GM12878 (cell line): ENCODE data around the gene GCNT4. TPM values are rescaled to one million over a fixed set of nuclear protein-coding genes. Genes with fewer than 3 reads are reported as not detected.

Experiments used
- ATAC-seq: fragments of 200-7000 bp; cut with Tn5 transposase; 3 replicates; pipeline ENCODE4 v1.9.1; 2020; ENCODE audit warnings: mild to moderate bottlenecking, moderate library complexity
- BruUV-seq: library from RNA; stranded (reverse); fragments of 400-500 nt; replicated peaks from 2 replicates; lab custom pipeline; 2021; lab: Mats Ljungman, UMichigan
- CTCF ChIA-PET: fragments of 300-600 bp; sonication (Branson Sonifier 250); formaldehyde crosslinking; extraction: SDS; loops from one replicate; lab custom pipeline; 2021; ENCODE audit warnings: inconsistent platforms; lab: Yijun Ruan, JAX
- POLR2A ChIA-PET: fragments of 350-600 bp; formaldehyde crosslinking; extraction: SDS; loops from one replicate; lab custom pipeline; 2021; ENCODE audit warnings: inconsistent platforms; lab: Charles Lee
- RAD21 ChIA-PET: fragments of 300-600 bp; sonication (Branson Sonifier 250); formaldehyde crosslinking; loops from one replicate; lab custom pipeline; 2023; ENCODE audit warnings: antibody characterized with exemption; ENCODE audit not compliant: unreplicated experiment; lab: Charles Lee
- SMC1A ChIA-PET: fragments of 300-600 bp; sonication (Branson Sonifier 250); formaldehyde crosslinking; loops from one replicate; lab custom pipeline; 2023; ENCODE audit not compliant: unreplicated experiment, uncharacterized antibody; lab: Charles Lee
- DNase-seq: peaks from one replicate; pipeline ENCODE4 v3.0.0-alpha.2; 2011; ENCODE audit warnings: low read depth, low spot score
- FAIRE-seq: peaks from 3 replicates; lab custom pipeline; 2011; peaks lifted over from hg19 to GRCh38; lab: Jason Lieb, UNC
- H2AFZ ChIP-seq: 2 replicates; pipeline ENCODE4 v1.6.0; 2011; ENCODE audit warnings: low read depth, low read length, control low read depth; ENCODE audit not compliant: control insufficient read depth
- H3K27ac ChIP-seq: 2 replicates; pipeline ENCODE4 v1.5.1; 2011; ENCODE audit warnings: control low read depth; ENCODE audit not compliant: control insufficient read depth, insufficient read depth
- H3K27me3 ChIP-seq, 2 experiments: replicated peaks in 1 of 2; 2 replicates each; pipeline versions ENCODE4 v1.6.0 to v1.6.1; 2011; ENCODE audit warnings: low read length in 1 of 2; ENCODE audit not compliant: control insufficient read depth in 2 of 2, insufficient read depth in 2 of 2
- H3K36me3 ChIP-seq, 2 experiments: 2 replicates each; pipeline ENCODE4 v1.5.1; 2011; ENCODE audit warnings: low read length in 1 of 2; ENCODE audit not compliant: control insufficient read depth in 2 of 2, insufficient read depth in 2 of 2
- H3K4me1 ChIP-seq: 2 replicates; pipeline ENCODE4 v1.6.1; 2011; ENCODE audit warnings: mild to moderate bottlenecking, low read length, moderate library complexity, mixed read lengths; ENCODE audit not compliant: control insufficient read depth, insufficient read depth
- H3K4me2 ChIP-seq: 2 replicates; pipeline ENCODE4 v1.6.0; 2011; ENCODE audit warnings: control low read depth; ENCODE audit not compliant: control insufficient read depth, insufficient read depth
- H3K4me3 ChIP-seq: fragments of 200-600 bp; sonication (generic); 2 replicates; pipeline ENCODE4 v1.5.1; 2016
- H3K79me2 ChIP-seq: 2 replicates; pipeline ENCODE4 v1.6.0; 2011; ENCODE audit warnings: low read length; ENCODE audit not compliant: control insufficient read depth, insufficient read depth
- H3K9ac ChIP-seq: 2 replicates; pipeline ENCODE4 v1.8.0; 2011; ENCODE audit warnings: low read length, control low read depth, mixed read lengths; ENCODE audit not compliant: control insufficient read depth, insufficient read depth
- H3K9me3 ChIP-seq: replicated peaks from 3 replicates; pipeline ENCODE4 v1.5.1; 2011; ENCODE audit warnings: mild to moderate bottlenecking, low read length; ENCODE audit not compliant: control insufficient read depth, insufficient read depth
- H4K20me1 ChIP-seq: 2 replicates; pipeline ENCODE4 v1.6.0; 2011; ENCODE audit not compliant: control insufficient read depth, insufficient read depth
- CREM ChIP-seq: IDR thresholded peaks from 2 replicates; pipeline ENCODE4 v1.6.1; 2014; ENCODE audit warnings: antibody characterized with exemption, low read depth
- DPF2 ChIP-seq: fragments of 450-650 bp; IDR thresholded peaks from 2 replicates; pipeline ENCODE4 v1.6.1; 2017; ENCODE audit warnings: mild to moderate bottlenecking
- FOS ChIP-seq: IDR thresholded peaks from 3 replicates; pipeline ENCODE4 v1.6.1; 2011; ENCODE audit warnings: borderline replicate concordance; ENCODE audit not compliant: insufficient read length; ENCODE audit errors: extremely low read depth
- NFYB ChIP-seq: IDR thresholded peaks from 2 replicates; pipeline ENCODE4 v1.6.1; 2011; ENCODE audit warnings: low read depth, mild to moderate bottlenecking, low read length, improper control_type of control experiment, moderate library complexity; ENCODE audit not compliant: insufficient read depth
- NR2C1 ChIP-seq: fragments of 450-650 bp; IDR thresholded peaks from 2 replicates; pipeline ENCODE4 v1.6.1; 2017; ENCODE audit warnings: antibody characterized with exemption, mild to moderate bottlenecking, moderate library complexity
- POLR2AphosphoS2 ChIP-seq: IDR thresholded peaks from 2 replicates; pipeline ENCODE4 v1.6.1; 2011; ENCODE audit warnings: low read depth, mild to moderate bottlenecking, low read length, improper control_type of control experiment, moderate library complexity
- SMARCA5 ChIP-seq: fragments of 450-650 bp; IDR thresholded peaks from 2 replicates; pipeline ENCODE4 v1.6.1; 2017; ENCODE audit warnings: mild to moderate bottlenecking
- SREBF2 ChIP-seq: IDR thresholded peaks from 2 replicates; pipeline ENCODE4 v1.6.1; 2012; ENCODE audit warnings: mild to moderate bottlenecking, low read length
- SUZ12 ChIP-seq: fragments of 200-600 bp; sonication (generic); IDR thresholded peaks from one replicate; pipeline ENCODE4 v1.6.1; 2018; ENCODE audit warnings: antibody characterized with exemption, mild to moderate bottlenecking; ENCODE audit not compliant: unreplicated experiment
- TAF1 ChIP-seq: IDR thresholded peaks from 2 replicates; pipeline ENCODE4 v1.6.1; 2011; ENCODE audit warnings: mild to moderate bottlenecking, low read depth, low read length, borderline replicate concordance
- YY1 ChIP-seq: IDR thresholded peaks from 2 replicates; pipeline ENCODE4 v1.6.1; 2011; ENCODE audit warnings: low read depth, mild to moderate bottlenecking, low read length
- ZZZ3 ChIP-seq: IDR thresholded peaks from 2 replicates; pipeline ENCODE4 v1.6.1; 2011; ENCODE audit warnings: low read depth; ENCODE audit not compliant: control insufficient read depth, insufficient read length
- WGBS: methylation state at CpG from one replicate; pipeline ENCODE4 v1.1.6; 2016; ENCODE audit warnings: low lambda C conversion rate; ENCODE audit not compliant: insufficient replicate concordance, insufficient coverage; ENCODE audit errors: missing lambda C conversion rate; 5-methylcytosine and 5-hydroxymethylcytosine counted together
- in situ Hi-C: fragments of 300-500 bp; cut with MboI; formaldehyde crosslinking; loops from 9 replicates; pipeline ENCODE4 v1.14.3; 2018; ENCODE audit warnings: mixed read lengths
- intact Hi-C: fragments of 100-400 bp; cut with micrococcal nuclease; formaldehyde crosslinking; loops from one replicate; pipeline ENCODE4 v1.14.2; 2022; ENCODE audit not compliant: unreplicated experiment
- polyA plus RNA-seq, 11 experiments: library from polyadenylated mRNA; depleted of rRNA in 4 of 11; unstranded in 6 of 11; stranded (reverse) in 5 of 11; fragments of >200 nt; fragmentation: Nextera tagmentation in 4 of 11; fragmentation: Illumina TruSeq in 1 of 11; extraction: Ambion mirVana in 4 of 11; extraction: Trizol in 1 of 11; gene quantifications; 1 replicate in 1 of 11; 2 replicates in 10 of 11; pipeline versions ENCODE4 v1.2.1 to v1.2.3, GENCODE V29; 2011 to 2016; ENCODE audit warnings: inconsistent platforms in 2 of 11, missing spikeins in 2 of 11, low read depth in 1 of 11
- total RNA-seq, 4 experiments: library from RNA; depleted of rRNA in 3 of 4; stranded (reverse); fragments of >200 nt in 3 of 4; fragmentation: Illumina TruSeq in 1 of 4; extraction: Trizol in 1 of 4; gene quantifications; 2 replicates each; pipeline versions ENCODE4 v1.2.1 to v1.2.3, GENCODE V29; 2013 to 2021
- TF ChIP-seq, protein P1 (sequence below): IDR thresholded peaks from 2 replicates; pipeline ENCODE4 v1.6.1; 2011; ENCODE audit warnings: borderline replicate concordance, low read depth, mild to moderate bottlenecking, moderate library complexity, low read length; ENCODE audit not compliant: insufficient read depth, poor library complexity, severe bottlenecking
- TF ChIP-seq, protein P2 (sequence below): fragments of 450-650 bp; IDR thresholded peaks from 2 replicates; pipeline ENCODE4 v1.6.1; 2016; ENCODE audit warnings: mild to moderate bottlenecking
- TF ChIP-seq, protein P3 (sequence below): fragments of 150-350 bp; IDR thresholded peaks from 2 replicates; pipeline ENCODE4 v1.6.1; 2014; ENCODE audit warnings: mild to moderate bottlenecking, low read depth, low read length
- TF ChIP-seq, protein P4 (sequence below): fragments of 150-350 bp; IDR thresholded peaks from 2 replicates; pipeline ENCODE4 v1.6.1; 2016; ENCODE audit warnings: low read depth, low read length

Gene GCNT4
- total and polyA plus RNA-seq, 10 of the 15 experiments (the other 5 are each of a cell fraction or from before 2014, with no cell fraction given), result 0.03 to 0.04 TPM; not detected in 8

DNA sequence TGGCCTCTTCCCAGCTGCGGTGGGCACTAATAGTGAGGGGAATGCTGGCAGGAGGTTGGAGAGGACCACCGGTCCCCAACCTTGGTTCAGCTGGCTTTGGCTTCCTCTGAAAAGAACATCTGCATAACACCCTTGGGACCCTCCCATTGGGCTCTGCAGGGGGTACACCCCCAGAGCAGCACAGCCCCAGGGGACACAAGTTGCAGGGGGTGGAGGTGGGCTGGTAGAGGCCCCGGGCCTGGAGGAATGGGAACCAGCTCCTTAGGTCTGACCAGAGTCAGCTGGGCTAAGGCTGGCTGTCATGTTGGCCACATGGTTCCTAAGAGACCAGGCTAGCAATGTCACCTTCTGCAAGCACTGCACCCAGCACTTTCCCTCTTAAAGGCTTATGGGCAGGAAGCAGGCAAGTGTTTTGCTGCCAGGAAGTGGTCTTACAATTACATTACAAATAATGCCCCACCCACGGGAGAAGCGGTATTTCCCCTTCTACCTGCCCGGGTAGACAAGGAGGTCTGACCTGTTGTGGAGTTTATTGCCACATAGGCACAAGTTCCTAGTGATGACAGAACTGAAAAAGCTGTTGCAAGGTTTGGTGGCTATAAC lies 18.1 kb downstream of the GCNT4 start:
- Histone ChIP-seq H3K79me2 (no peaks in the 10 kb centered on the region), H3K9ac (no peak overlapping the region), H4K20me1 (no peaks in the 10 kb centered on the region), H3K9me3 (no peaks in the 10 kb centered on the region), H3K36me3 (no peaks in the 10 kb centered on the region), H3K27ac (no peak overlapping the region), H3K4me2 (no peak overlapping the region), H3K4me1 (no peaks in the 10 kb centered on the region), H3K27me3 (no peaks in the 10 kb centered on the region), H2AFZ (no peak overlapping the region), H3K4me3 (no peak overlapping the region)
- ChIA-PET RAD21 (no interaction called here), CTCF (no interaction called here), POLR2A (no interaction called here), SMC1A (no interaction called here)
- no peak for ATAC-seq
- 27% methylated on average over 6 of the region's 6 CpGs for WGBS
- BruUV-seq, result no TSS peak
- intact Hi-C loops (no loop called here), in situ Hi-C loops (no loop called here)
- no peak for DNase-seq
- FAIRE-seq, result no peak
- TF ChIP-seq, protein P1, sequence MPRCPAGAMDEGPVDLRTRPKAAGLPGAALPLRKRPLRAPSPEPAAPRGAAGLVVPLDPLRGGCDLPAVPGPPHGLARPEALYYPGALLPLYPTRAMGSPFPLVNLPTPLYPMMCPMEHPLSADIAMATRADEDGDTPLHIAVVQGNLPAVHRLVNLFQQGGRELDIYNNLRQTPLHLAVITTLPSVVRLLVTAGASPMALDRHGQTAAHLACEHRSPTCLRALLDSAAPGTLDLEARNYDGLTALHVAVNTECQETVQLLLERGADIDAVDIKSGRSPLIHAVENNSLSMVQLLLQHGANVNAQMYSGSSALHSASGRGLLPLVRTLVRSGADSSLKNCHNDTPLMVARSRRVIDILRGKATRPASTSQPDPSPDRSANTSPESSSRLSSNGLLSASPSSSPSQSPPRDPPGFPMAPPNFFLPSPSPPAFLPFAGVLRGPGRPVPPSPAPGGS, result no peak
- TF ChIP-seq, protein P2, sequence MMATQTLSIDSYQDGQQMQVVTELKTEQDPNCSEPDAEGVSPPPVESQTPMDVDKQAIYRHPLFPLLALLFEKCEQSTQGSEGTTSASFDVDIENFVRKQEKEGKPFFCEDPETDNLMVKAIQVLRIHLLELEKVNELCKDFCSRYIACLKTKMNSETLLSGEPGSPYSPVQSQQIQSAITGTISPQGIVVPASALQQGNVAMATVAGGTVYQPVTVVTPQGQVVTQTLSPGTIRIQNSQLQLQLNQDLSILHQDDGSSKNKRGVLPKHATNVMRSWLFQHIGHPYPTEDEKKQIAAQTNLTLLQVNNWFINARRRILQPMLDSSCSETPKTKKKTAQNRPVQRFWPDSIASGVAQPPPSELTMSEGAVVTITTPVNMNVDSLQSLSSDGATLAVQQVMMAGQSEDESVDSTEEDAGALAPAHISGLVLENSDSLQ, result no peak
- TF ChIP-seq ZZZ3, result no peak
- no peak for TF ChIP-seq NFYB
- TF ChIP-seq, protein P3, sequence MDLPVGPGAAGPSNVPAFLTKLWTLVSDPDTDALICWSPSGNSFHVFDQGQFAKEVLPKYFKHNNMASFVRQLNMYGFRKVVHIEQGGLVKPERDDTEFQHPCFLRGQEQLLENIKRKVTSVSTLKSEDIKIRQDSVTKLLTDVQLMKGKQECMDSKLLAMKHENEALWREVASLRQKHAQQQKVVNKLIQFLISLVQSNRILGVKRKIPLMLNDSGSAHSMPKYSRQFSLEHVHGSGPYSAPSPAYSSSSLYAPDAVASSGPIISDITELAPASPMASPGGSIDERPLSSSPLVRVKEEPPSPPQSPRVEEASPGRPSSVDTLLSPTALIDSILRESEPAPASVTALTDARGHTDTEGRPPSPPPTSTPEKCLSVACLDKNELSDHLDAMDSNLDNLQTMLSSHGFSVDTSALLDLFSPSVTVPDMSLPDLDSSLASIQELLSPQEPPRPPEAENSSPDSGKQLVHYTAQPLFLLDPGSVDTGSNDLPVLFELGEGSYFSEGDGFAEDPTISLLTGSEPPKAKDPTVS, result no peak
- no peak for TF ChIP-seq SUZ12
- no peak for TF ChIP-seq YY1
- no peak for TF ChIP-seq NR2C1
- TF ChIP-seq FOS, result no peak
- TF ChIP-seq SREBF2, result no peak
- TF ChIP-seq POLR2AphosphoS2, result no peak
- TF ChIP-seq SMARCA5, result no peak
- TF ChIP-seq TAF1, result no peak
- TF ChIP-seq, protein P4, sequence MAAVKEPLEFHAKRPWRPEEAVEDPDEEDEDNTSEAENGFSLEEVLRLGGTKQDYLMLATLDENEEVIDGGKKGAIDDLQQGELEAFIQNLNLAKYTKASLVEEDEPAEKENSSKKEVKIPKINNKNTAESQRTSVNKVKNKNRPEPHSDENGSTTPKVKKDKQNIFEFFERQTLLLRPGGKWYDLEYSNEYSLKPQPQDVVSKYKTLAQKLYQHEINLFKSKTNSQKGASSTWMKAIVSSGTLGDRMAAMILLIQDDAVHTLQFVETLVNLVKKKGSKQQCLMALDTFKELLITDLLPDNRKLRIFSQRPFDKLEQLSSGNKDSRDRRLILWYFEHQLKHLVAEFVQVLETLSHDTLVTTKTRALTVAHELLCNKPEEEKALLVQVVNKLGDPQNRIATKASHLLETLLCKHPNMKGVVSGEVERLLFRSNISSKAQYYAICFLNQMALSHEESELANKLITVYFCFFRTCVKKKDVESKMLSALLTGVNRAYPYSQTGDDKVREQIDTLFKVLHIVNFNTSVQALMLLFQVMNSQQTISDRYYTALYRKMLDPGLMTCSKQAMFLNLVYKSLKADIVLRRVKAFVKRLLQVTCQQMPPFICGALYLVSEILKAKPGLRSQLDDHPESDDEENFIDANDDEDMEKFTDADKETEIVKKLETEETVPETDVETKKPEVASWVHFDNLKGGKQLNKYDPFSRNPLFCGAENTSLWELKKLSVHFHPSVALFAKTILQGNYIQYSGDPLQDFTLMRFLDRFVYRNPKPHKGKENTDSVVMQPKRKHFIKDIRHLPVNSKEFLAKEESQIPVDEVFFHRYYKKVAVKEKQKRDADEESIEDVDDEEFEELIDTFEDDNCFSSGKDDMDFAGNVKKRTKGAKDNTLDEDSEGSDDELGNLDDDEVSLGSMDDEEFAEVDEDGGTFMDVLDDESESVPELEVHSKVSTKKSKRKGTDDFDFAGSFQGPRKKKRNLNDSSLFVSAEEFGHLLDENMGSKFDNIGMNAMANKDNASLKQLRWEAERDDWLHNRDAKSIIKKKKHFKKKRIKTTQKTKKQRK, result no peak
- TF ChIP-seq DPF2, result no peak
- TF ChIP-seq CREM, result no peak
